Mucosa of rectum (tissue), 2 donors: ENCODE data around the gene FZD4.
"Not testable (repeated sequence)": the region's sequence is repeated elsewhere in the genome, so short reads cannot be mapped to it uniquely, and the experiment has no call there.

Experiments used
- H3K27ac ChIP-seq, 2 donors: one replicate each; pipeline ENCODE4 v1.7.0; 2013; ENCODE audit warnings: inconsistent platforms in 2 of 2, low read depth in 2 of 2, low read length in 2 of 2
- H3K27me3 ChIP-seq, 2 donors: one replicate each; pipeline ENCODE4 v1.7.0; 2013; ENCODE audit warnings: low read length in 2 of 2; ENCODE audit not compliant: control insufficient read depth in 2 of 2, insufficient read depth in 2 of 2
- H3K36me3 ChIP-seq, 2 donors: one replicate each; pipeline ENCODE4 v1.7.0; 2013; ENCODE audit warnings: low read length in 2 of 2; ENCODE audit not compliant: control insufficient read depth in 2 of 2, insufficient read depth in 2 of 2
- H3K4me1 ChIP-seq, 2 donors: one replicate each; pipeline ENCODE4 v1.7.0; 2013; ENCODE audit warnings: low read length in 2 of 2, mild to moderate bottlenecking in 1 of 2; ENCODE audit not compliant: control insufficient read depth in 2 of 2, insufficient read depth in 2 of 2
- H3K4me3 ChIP-seq, 2 donors: one replicate each; pipeline ENCODE4 v1.7.0; 2013; ENCODE audit warnings: low read length in 2 of 2
- H3K9ac ChIP-seq, 2 donors: one replicate each; pipeline ENCODE4 v1.7.0; 2013; ENCODE audit warnings: low read length in 2 of 2, low read depth in 1 of 2, mild to moderate bottlenecking in 1 of 2
- H3K9me3 ChIP-seq, 2 donors: one replicate each; pipeline ENCODE4 v1.7.0; 2013; ENCODE audit warnings: low read length in 2 of 2; ENCODE audit not compliant: control insufficient read depth in 2 of 2
- donor health status: healthy.
- donor health status: Normal muscosa, but diverticular disease.

Gene FZD4

GRCh38 chr11:86950661-86950995 is 4.6 kb downstream of the FZD4 start:
- H3K36me3 ChIP-seq: peaks cover 0 to 2% of the 10 kb centered on the region in 2 donors
- H3K27ac ChIP-seq: peak overlapping the region in 1 of 2 donors; percentile 13
- no peak overlapping the region for H3K9ac ChIP-seq
- no peak overlapping the region for H3K4me3 ChIP-seq
- H3K9me3 ChIP-seq: no peaks in the 10 kb centered on the region
- H3K4me1 ChIP-seq: peaks cover 0 to 3% of the 10 kb centered on the region in 2 donors
- H3K27me3 ChIP-seq: no peaks in the 10 kb centered on the region

- H3K9ac ChIP-seq: no peak overlapping the region
- H3K27me3 ChIP-seq: no peaks in the 10 kb centered on the region
- H3K4me1 ChIP-seq: peaks cover 0 to 3% of the 10 kb centered on the region in 2 donors
- peak overlapping the region in 1 of 2 donors; percentile 34 for H3K4me3 ChIP-seq
- no peaks in the 10 kb centered on the region for H3K9me3 ChIP-seq
- no peak overlapping the region for H3K27ac ChIP-seq
- peaks cover 0 to 2% of the 10 kb centered on the region in 2 donors for H3K36me3 ChIP-seq
Observed at GRCh38 chr11:86949995-86950660, 5.1 kb downstream of the FZD4 start.

GRCh38 chr11:86948733-86949132 is 6.5 kb downstream of the FZD4 start:
- no peak overlapping the region for H3K4me3 ChIP-seq
- no peaks in the 10 kb centered on the region for H3K9me3 ChIP-seq
- H3K27me3 ChIP-seq: no peaks in the 10 kb centered on the region
- no peaks in the 10 kb centered on the region for H3K4me1 ChIP-seq
- H3K27ac ChIP-seq: peak overlapping the region; percentile 16 to 17
- H3K9ac ChIP-seq: no peak overlapping the region
- peaks cover 0 to 2% of the 10 kb centered on the region in 2 donors for H3K36me3 ChIP-seq

GRCh38 chr11:86947541-86947940 is 7.7 kb downstream of the FZD4 start:
- Histone ChIP-seq H3K9ac (no peak overlapping the region), H3K4me1 (no peaks in the 10 kb centered on the region), H3K36me3 (peaks cover 0 to 2% of the 10 kb centered on the region in 2 donors), H3K4me3 (no peak overlapping the region), H3K27ac (no peak overlapping the region), H3K9me3 (no peaks in the 10 kb centered on the region), H3K27me3 (no peaks in the 10 kb centered on the region)

GRCh38 chr11:86943505-86943904 is 11.7 kb downstream of the FZD4 start:
- H3K36me3 ChIP-seq, H3K27me3 ChIP-seq, H3K27ac ChIP-seq, H3K9me3 ChIP-seq, H3K4me3 ChIP-seq, H3K9ac ChIP-seq: not testable (repeated sequence)
- H3K4me1 ChIP-seq: peaks cover 3 to 11% of the 10 kb centered on the region in 2 donors

GRCh38 chr11:86941871-86942599 is 13.2 kb downstream of the FZD4 start:
- Histone ChIP-seq H3K27me3 (no peaks in the 10 kb centered on the region), H3K9me3 (no peaks in the 10 kb centered on the region), H3K27ac (peak overlapping the region; percentile 41 to 45), H3K9ac (no peak overlapping the region), H3K36me3 (peaks cover 0 to 2% of the 10 kb centered on the region in 2 donors), H3K4me1 (peaks cover 3 to 11% of the 10 kb centered on the region in 2 donors), H3K4me3 (no peak overlapping the region)

GRCh38 chr11:86941077-86941870 is 13.9 kb downstream of the FZD4 start:
- H3K36me3 ChIP-seq: peaks cover 0 to under 1% of the 10 kb centered on the region in 2 donors
- H3K9ac ChIP-seq: no peak overlapping the region
- peak overlapping the region; percentile 41 to 45 for H3K27ac ChIP-seq
- H3K27me3 ChIP-seq: no peaks in the 10 kb centered on the region
- no peaks in the 10 kb centered on the region for H3K9me3 ChIP-seq
- peaks cover 3 to 11% of the 10 kb centered on the region in 2 donors for H3K4me1 ChIP-seq
- H3K4me3 ChIP-seq: no peak overlapping the region

GRCh38 chr11:86940122-86940777 is 14.9 kb downstream of the FZD4 start:
- H3K4me1 ChIP-seq: peaks cover 3 to 11% of the 10 kb centered on the region in 2 donors
- no peak overlapping the region for H3K4me3 ChIP-seq
- no peaks in the 10 kb centered on the region for H3K27me3 ChIP-seq
- H3K9ac ChIP-seq: peak overlapping the region in 1 of 2 donors; percentile 9
- H3K27ac ChIP-seq: peak overlapping the region; percentile 45 to 49
- H3K36me3 ChIP-seq: no peaks in the 10 kb centered on the region
- H3K9me3 ChIP-seq: no peaks in the 10 kb centered on the region

GRCh38 chr11:86938900-86939880 is 16.0 kb downstream of the FZD4 start:
- H3K27ac ChIP-seq: no peak overlapping the region
- no peak overlapping the region for H3K4me3 ChIP-seq
- H3K9ac ChIP-seq: no peak overlapping the region
- H3K27me3 ChIP-seq: no peaks in the 10 kb centered on the region
- H3K36me3 ChIP-seq: no peaks in the 10 kb centered on the region
- peaks cover 3 to 11% of the 10 kb centered on the region in 2 donors for H3K4me1 ChIP-seq
- no peaks in the 10 kb centered on the region for H3K9me3 ChIP-seq
